Activated T-helper 1 cell treated with Interleukin-2 at 50 U/mL for 16 hours (primary cell): ENCODE results near the gene RIMKLA.

Experiments
- DNase-seq: peaks from one replicate; pipeline ENCODE4 v3.0.0-alpha.2; 2020; ENCODE audit warnings: low read depth

RIMKLA gene, protein sequence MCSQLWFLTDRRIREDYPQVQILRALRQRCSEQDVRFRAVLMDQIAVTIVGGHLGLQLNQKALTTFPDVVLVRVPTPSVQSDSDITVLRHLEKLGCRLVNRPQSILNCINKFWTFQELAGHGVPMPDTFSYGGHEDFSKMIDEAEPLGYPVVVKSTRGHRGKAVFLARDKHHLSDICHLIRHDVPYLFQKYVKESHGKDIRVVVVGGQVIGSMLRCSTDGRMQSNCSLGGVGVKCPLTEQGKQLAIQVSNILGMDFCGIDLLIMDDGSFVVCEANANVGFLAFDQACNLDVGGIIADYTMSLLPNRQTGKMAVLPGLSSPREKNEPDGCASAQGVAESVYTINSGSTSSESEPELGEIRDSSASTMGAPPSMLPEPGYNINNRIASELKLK

DNA sequence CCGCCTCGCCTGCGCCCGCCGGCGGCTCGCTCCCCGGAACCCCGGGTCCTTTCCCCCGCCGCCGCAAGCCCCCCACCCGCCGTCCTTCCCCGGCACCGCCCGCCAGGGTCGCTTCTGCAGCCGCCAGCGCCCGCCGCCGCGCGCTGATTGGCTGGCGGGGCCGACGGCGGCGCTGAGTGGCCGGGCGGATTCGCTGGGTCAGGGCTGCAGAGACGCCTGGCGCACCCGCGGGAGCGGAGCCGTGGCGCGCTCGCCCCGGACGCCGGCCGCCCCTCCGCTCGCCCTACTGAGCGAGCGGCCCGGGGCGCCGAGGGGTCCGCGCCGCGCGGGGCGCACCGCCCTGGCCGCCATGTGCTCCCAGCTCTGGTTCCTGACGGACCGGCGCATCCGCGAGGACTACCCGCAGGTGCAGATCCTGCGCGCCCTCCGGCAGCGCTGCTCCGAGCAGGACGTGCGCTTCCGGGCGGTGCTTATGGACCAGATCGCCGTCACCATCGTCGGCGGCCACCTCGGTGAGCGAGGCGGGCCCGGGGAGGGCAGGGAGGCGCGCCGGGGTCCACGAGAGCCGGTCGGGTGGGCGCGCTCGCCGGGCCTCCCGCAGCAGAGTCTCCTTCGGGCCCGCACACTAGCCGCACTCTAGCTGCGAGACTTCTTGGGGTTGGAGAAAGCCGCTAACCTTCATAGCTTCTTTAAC lies at the start of gene RIMKLA:
TSS of gene RIMKLA (plus strand) at position 207 of the 694 bp plus-strand sequence. CDS start at position 350, 143 bp downstream.
- peak; percentile 13 for DNase-seq

DNA sequence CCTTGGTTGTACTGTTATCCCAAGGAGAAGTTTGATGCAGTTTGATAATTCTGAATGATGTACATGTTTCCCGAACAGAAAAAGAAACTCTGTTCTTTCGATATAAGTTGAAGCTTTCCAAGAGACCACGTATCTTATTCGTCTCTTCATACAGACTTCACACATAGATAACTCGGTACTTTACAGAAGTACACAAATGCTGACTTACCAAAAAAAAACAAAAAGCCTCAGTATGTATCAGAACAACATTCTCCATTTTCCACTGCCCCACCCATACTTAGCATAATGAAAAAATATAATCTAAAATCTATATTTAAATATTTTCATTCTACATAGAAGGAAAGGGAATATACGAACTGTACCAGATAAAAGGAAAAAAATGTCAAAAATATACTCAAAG lies 47.7 kb upstream of the RIMKLA start:
- DNase-seq = no peak

DNA sequence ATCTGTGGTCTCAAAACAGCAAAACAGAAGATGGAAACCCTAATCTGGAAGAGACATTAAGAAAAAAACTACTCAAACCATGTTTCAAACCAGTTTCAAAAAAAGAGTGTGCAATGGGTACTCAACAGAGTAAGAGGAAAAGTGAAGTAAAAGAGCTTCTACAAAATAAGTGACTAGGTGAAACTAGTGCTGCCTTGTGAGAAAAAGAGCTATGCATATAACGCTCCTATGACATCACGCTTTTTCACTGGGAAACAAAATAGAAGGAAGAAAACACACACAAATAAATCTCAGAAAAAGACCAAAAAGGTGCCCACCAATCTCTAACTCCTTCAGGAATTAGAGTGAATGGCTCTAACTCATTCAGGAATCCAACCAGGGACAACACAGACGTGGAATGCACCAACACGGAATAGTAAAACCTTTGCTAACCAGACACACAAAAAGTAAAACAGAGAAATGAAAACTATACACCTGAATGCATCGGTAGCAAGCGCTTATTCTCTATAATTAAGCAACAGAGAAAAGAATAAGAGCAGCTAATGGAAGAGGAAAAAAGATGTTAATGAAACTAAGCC lies 46.8 kb upstream of the RIMKLA start:
- DNase-seq = no peak

DNA sequence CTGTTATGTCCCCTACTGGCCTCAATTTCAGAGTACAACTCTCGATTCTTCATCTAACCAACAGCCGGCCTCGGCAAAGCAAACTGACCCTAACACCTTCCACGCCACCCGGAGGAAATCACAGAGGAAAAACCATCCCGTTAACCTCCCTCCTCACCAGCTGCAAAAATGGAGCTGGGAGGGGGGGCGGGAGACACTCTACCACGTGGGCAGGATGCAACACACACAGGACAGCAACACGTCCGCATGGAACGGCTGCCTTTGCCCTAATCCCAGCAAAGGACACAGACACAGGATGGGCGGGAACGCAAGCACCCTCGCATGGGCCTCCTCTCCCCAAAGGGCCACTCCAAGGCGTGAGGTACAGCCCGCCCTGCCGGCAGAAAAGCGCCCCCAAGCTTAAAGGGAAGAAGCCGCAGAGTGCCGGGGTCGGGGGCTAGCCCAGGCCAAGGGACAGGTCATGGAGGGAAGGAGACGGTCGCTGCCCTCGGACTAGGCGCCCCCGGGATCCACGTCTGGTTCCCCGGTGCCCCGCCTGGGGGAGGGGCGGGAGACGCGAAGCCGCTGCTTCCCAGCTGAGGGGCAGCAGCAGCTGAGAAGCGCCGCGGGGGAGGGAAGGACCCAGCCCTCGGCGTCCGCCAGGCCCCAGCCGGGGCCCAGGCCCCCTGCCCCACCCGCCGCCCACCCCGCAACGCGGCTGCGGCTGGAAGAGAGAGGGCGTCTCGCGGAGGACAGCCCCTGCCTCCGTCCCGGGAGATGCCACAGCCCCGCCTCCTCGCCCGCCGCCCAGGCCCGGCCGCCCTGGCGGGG lies 46.1 kb upstream of the RIMKLA start:
- DNase-seq = no peak

DNA sequence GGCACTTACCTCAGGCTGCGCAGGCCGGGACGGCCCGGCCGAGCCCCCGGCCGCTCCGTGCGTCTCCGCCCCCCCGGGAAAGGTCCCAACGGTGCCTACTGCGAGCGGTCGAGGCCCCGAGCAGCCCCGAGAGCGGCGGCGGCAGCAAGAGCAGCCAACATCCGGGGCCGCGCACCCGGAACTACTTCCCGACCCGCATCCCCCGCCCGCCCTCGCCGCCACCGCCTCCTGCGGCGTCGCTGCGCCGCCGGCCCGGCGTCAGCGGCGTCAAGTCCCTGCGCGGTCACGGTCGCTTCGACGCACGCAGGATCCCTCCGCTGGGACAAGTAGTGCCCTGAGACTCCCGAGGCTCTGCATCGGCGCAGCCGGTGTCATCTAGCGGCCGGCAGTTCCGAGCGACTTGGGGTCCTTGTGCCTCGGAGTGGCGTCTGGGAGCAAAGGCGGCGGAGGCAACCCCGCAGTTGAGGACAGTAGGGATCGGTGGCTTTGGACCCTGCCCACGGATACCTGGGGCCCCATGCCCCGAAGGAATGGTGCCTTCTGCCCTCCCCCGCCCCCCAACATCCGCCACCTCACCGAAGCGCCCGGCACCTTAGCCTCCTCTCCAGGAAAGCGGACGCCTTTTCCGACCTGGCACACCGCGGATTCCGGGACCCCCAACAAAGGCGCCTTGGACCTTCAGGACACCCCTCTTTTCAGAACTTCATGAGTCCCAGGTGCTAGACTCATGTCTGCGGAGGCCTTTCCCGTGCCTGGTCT lies 45.4 kb upstream of the RIMKLA start, which contains the start of gene FOXJ3:
TSS of gene FOXJ3 (minus strand) at position 186 of the 759 bp plus-strand sequence. CDS start 24,142 bp downstream, outside the sequence.
- peak; percentile 89 for DNase-seq

DNA sequence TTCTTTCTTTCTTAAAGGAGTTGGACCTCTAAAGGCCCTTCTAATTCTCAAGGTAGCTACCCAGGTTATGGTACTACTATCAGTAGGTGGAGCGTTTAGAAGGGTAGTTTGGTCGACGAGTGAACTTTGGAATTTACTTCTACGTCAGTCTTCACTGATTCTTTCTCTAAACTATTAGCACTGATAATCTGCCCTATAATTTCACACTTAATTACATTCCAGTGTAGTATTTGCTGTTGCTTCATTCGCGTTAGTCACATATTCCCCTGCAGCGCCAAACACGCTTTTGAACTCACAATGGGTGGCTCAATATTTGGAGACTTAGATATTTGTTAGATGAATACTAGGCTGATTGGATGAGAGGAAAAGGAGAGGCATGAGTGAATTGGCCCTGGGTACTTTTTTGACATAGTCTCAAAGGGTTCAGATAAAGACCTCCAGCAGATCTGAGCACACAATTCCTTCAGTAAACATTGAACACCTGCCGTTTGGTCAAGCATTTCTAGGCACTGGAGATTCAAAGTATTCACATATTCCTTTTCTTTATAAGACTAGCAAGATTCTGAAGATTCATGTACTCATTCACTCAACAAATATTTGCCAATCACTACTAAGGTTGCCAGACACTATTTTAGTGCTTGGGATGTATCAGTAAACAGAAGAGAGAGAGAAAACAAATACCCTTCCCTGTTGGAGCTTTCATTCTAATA lies 44.6 kb upstream of the RIMKLA start:
- DNase-seq = no peak

DNA sequence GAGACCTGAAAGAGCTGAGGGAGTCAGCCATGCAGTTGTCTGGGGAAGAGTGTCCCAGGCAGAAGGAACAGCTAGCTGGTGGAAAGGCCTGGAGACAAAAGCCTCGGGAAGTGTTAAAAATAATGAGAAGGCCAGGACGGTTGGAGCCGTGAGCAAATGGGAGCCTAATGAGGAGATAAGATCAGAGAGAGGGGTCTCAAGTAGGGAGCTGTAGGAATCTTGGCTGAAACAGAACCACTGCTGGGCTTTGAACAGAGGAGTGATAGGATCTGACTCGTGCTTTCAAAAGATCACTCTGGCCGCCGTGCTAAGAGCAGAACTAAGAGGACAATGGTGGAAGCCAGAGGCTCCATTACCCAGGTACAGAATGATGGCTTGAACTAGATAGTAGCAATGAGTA lies 43.6 kb upstream of the RIMKLA start:
- no peak for DNase-seq

DNA sequence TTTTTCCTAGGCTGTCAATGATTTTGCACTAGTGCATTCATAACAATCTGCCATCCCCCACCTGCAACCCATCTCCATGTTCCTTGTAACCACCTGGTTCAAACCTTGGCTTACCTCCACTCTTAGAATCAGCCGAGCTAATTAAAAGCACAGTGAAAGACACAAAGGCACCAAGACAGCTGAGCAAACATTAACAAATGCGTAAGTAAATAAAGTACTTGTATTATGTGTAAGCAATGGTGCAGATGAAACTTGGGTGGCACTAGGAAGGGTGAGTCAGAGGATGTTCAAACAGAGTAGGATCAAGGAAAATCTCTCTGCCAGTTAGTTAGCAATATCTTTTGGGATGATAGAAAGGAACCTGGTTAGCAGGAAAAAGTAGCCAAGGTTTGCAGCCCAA lies 40.5 kb upstream of the RIMKLA start:
- DNase-seq = no peak

DNA sequence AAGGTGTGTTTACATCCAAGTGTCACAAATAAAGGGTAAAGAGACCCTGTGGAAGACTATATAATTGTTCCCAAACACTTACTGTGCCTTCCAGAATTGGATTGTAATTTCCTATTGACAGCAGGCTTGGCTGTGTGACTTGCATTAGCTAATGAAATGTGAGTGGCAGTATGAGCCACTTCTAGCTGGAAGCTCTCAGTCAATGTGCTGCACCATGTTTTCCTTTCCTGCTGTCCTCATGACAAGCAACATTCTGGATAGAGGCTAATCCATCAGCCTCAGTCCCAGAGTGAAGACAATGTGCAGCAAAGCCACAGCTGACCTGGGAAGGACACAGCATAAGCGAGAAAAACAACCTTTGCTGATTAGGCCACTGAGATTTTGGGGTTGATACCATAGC lies 39.7 kb upstream of the RIMKLA start:
- DNase-seq = no peak

DNA sequence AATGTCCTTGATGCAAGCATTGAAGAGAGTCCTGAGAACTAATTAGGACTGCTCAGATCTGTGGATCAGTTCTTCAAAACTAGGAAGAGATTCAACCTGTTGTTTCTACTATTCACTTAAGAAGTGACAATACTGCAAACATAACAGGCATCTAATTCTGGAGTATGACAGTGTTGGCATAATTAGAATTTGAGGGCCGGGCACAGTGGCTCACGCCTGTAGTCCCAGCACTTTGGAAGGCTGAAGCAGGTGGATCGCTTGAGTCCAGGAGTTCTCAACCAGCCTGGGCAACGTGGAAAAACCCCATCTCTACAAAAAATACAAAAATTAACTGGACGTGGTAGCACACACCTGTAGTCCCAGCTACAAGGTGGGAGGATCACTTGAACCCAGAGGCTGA lies 37.5 kb upstream of the RIMKLA start:
- no peak for DNase-seq

DNA sequence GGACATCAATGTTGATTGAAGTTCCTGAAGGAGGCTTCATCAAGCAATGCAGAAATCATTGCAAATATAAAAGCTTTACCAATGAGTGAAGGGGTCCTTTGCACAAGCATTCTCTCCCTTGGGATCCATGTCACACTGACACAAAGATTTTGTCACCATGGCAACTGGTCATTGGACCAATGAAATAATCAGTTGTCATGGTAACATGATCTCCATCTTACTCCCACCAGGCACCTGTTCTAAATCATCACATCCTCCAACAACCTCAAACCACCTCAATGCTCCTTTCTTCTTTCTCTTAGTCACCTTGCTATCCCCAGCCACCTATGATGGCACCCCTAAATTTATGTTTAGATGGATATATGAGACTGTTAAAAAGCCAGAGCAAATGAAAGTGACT lies 32.1 kb upstream of the RIMKLA start:
- no peak for DNase-seq

DNA sequence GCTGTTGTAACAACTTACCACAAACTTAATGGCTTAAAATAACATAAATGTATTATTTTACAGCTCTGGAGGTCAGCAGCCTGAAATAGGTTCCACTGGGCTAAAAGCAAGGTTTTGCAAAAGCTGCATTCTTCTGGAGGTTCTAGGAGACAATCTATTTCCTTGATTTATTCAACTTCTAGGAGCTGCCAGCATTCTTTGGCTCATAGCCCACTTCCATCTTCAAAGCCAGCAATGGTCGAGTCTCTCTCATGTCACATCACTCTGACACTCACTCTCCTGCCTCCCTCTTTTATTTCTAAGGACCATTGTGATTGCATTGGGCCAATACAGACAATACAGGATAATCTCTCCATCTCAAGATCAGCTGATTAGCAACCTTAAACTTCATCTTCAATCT lies 30.5 kb upstream of the RIMKLA start:
- DNase-seq = no peak

DNA sequence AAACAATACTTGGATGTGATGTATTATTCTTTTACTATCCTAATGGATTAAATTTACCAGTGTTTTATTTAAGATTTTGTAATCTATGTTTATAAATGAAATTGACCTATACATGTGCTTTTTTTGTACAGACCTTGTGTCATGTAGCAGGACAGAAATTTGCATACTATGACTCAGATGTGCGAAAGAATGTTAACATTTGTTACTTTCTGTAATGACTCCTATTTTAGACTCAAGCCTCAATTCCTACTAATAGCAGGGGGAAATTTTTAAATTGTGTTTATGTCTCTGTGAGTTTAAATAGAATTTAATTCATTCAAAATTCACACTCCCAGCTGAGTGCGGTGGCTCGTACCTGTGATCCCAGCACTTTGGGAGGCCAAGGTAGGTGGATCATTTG lies 21.8 kb upstream of the RIMKLA start:
- no peak for DNase-seq

DNA sequence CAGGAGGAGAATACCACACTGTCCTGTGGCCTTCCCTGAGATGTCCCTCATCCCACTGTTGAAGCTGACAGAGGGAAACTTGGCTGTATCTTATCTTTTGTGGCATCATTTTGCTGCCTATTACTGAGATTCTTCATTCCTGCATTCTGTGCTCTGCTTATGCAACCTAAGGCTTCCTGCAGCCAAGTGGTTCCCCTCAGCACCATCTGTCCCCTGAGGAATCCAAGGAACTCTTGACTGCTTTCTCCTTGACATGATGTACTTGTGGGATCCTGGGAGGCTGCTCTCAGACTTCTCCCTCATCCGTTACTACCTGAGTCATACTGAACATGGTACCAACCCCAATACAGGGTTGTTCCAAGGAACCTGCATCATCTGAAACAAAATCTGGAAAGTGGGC lies 21.1 kb upstream of the RIMKLA start:
- no peak for DNase-seq

DNA sequence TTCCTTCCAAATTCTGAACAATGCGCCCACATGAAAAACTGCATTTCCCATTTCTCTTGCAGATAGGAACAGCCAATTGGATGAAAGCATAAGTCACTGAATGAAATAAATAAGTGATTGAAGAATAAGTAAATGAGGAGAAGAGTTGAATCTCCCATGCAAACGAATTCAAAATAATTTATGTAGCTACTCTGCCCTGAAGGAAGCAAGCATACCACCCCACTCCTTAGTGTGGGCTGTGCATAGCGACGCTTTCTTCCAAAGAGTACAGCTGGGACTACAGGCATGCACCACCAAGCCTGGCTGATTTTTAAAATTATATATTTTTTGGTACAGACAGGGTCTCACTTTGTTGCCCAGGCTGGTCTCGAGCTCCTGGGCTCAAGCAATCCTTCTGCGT lies 16.5 kb upstream of the RIMKLA start:
- no peak for DNase-seq

DNA sequence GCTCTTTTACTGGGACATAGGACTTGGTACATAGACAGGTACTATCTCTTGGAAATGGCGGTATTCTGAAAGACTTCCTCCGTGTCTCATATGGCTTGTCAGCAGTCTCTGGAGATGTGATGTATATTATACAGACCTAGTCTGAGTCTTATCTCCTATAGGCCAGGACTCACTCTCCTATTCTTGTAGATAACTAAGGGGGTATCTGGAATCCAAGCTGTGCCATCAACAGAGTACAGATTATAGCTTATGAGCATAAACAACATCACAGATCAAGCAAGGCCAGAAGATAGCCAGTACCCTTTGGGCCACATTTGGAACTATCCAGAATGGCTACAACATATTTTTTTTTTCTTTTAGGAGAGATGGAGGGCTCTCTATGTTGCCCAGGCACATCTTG lies 16.1 kb upstream of the RIMKLA start:
- no peak for DNase-seq

DNA sequence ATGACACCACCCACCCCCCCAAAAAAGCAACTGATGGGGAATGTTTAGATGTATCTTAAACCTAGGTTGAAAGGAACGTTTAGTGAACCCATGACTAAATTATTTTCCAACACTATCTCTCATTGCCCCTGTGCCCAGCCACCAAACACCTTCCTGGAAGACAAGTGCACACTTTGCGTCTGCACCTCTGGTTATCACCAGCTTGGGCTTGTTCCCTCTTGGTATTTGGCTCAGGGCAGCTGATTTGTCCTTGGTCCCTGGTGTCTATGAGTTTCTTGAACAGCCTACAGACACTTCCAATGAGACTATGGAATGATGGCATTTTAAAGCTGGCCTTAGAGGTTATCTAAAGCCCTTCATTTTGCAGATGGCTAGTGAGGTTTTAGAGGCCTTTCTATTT lies 15.5 kb upstream of the RIMKLA start:
- DNase-seq = no peak

DNA sequence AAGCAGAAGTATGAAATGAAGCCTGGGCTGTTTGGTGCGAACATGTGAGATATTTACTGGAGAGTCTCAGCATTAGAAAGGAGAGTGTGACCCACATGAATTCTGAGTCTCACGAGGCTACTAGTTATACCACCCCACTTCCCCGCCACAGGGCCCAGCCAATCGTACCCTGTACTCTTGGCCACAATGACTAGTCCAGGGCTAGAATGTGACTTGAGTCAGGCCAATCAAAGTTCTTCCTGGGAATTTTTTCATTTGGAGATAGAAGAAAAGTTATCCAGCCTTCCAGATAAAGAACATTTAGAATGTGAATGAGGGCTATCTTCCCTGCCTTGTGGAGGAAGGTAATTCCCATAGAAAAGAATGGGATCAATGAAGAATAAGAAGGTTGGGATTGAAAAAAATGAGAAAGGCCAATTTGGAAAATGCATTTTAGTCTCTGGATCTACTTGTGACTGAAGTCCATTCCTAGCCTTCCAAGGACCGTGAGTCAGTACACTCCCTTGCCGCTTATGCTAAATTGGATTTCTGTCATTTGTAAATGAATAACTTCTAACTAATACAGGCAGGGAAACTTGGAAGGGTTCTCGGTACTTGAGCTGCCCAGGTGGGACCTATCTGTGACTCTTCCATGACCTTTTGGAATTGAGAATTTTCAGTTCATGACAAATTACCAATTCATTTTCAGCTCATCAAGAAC lies 12.3 kb upstream of the RIMKLA start:
- DNase-seq = no peak

DNA sequence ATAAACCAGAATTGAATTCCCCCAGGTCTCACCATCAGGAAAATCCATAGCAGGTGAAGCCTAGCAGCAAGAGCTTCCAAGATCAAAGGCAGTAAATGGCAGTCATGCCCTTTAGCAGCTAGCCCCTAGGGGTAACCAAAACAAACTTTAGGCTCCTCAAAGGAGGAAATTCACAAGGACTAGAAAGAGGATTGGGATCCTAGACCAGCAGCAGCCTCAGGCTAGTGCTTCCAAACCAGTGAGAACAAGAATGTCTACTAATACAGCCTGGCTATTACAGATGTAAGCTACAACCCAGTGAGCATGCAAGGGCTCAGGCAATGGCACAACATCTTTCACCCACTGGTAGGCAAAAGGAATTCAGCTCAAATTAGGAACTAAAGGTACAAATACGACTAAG lies 11.1 kb upstream of the RIMKLA start:
- DNase-seq = no peak

DNA sequence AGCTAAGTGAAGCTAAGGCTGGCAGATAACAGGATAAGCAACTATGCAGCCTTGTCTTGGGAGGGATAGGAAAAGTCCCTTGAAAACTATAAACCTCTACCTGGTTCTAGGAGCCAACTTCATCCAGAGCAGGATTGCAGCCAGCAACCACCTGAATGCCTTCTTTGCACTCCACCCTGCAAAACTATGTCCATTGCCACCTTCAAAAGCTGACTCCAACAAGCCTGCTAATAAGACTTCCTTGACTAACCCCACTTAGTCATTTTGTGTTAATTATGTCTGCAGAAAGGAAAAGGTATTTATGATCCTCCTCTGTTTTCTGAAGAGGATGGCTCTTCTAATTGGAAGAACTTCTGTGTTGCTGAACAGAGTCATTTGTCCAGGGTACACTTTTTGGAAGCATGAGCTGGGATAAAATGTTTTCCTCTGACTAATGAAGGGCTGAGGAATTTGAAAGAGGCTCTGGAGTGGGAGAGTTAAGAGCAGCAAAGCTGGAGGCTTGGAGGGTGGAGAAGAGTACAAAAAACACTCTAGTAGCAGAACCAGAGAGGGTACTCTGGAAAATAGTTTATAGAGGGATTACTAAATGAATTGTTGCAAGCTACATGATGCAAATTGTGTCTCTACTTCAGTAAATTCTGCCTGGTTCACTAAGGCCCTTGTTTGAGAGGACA lies 9.6 kb upstream of the RIMKLA start:
- DNase-seq = no peak
